AG04450 (cell line): ENCODE measurements around the gene AGFG1. TPM values are rescaled to one million over a fixed set of nuclear protein-coding genes. Genes with fewer than 3 reads are reported as not detected.

Experiments used
- CTCF ChIA-PET: fragments of 300-600, 350-600 bp; formaldehyde crosslinking; extraction: SDS; loops from one replicate; lab custom pipeline; 2022; ENCODE audit warnings: antibody characterized with exemption, inconsistent platforms; lab: Charles Lee
- POLR2A ChIA-PET: fragments of 350-600 bp; formaldehyde crosslinking; extraction: SDS; loops from one replicate; lab custom pipeline; 2021; ENCODE audit warnings: antibody characterized with exemption, inconsistent platforms; lab: Yijun Ruan, JAX
- DNase-seq: peaks from one replicate; pipeline ENCODE4 v3.0.0-alpha.2; 2011; ENCODE audit warnings: low read depth, low spot score
- H3K27ac ChIP-seq: one replicate; pipeline ENCODE4 v1.5.1; 2012; ENCODE audit warnings: low read depth, low read length, control low read depth
- H3K27me3 ChIP-seq: one replicate; pipeline ENCODE4 v1.6.0; 2012; ENCODE audit warnings: low read length; ENCODE audit not compliant: control insufficient read depth, insufficient read depth
- H3K4me3 ChIP-seq: 2 replicates; pipeline ENCODE4 v1.5.1; 2011; ENCODE audit warnings: mild to moderate bottlenecking, low read depth, low read length, control low read depth
- H3K9me3 ChIP-seq: 2 replicates; pipeline ENCODE4 v1.5.1; 2012; ENCODE audit warnings: low read length; ENCODE audit not compliant: control insufficient read depth, insufficient read depth
- CTCF ChIP-seq: IDR thresholded peaks from 2 replicates; pipeline ENCODE4 v1.5.1; 2011; ENCODE audit warnings: low read depth, low read length, control low read depth, inconsistent platforms
- polyA plus RNA-seq: library from polyadenylated mRNA; depleted of rRNA; stranded (reverse); fragments of >200 nt; gene quantifications from 2 replicates; pipeline ENCODE4 v1.2.3, GENCODE V29; 2011

The AGFG1 gene
- polyA plus RNA-seq, 1 experiment: 139 TPM

- no peak for DNase-seq
Measured at GRCh38 chr2:227450311-227450841, 21.6 kb upstream of the AGFG1 start.

GRCh38 chr2:227450926-227451654 lies 20.9 kb upstream of the AGFG1 start:
- no peaks in the 10 kb centered on the region for H3K9me3 ChIP-seq
- no peak overlapping the region for H3K27ac ChIP-seq
- POLR2A ChIA-PET: no interaction called here
- DNase-seq: no peak
- TF ChIP-seq CTCF: no peak
- CTCF ChIA-PET: interaction anchor here (1.3 kb wide), 2 partner anchors 22 to 24 kb away, joined by 3 to 4 read pairs; no protein-coding TSS in a partner anchor
- H3K27me3 ChIP-seq: no peaks in the 10 kb centered on the region
- no peak overlapping the region for H3K4me3 ChIP-seq

More at GRCh38 chr2:227450311-227450841, 21.6 kb upstream of the AGFG1 start:
- Histone ChIP-seq H3K4me3 (no peak overlapping the region), H3K27me3 (no peaks in the 10 kb centered on the region), H3K27ac (no peak overlapping the region), H3K9me3 (no peaks in the 10 kb centered on the region)
- ChIA-PET POLR2A (no interaction called here), CTCF (interaction anchor here (1.3 kb wide), 2 partner anchors 23 to 25 kb away, joined by 3 to 4 read pairs; no protein-coding TSS in a partner anchor)
- TF ChIP-seq CTCF: no peak

- no peak for DNase-seq
- no peaks in the 10 kb centered on the region for H3K27me3 ChIP-seq
- no peak overlapping the region for H3K4me3 ChIP-seq
- ChIA-PET POLR2A (no interaction called here), CTCF (interaction anchor here (1.3 kb wide), 1 partner anchor 24 kb away, joined by 4 read pairs; no protein-coding TSS in a partner anchor)
- no peak for TF ChIP-seq CTCF
- H3K9me3 ChIP-seq: no peaks in the 10 kb centered on the region
- H3K27ac ChIP-seq: no peak overlapping the region
Measured at GRCh38 chr2:227451655-227451992, 20.3 kb upstream of the AGFG1 start.

- no peaks in the 10 kb centered on the region for H3K9me3 ChIP-seq
- no peak overlapping the region for H3K4me3 ChIP-seq
- CTCF ChIA-PET: interaction anchor here (1.0 kb wide), 1 partner anchor 17 kb away, joined by 3 read pairs; no protein-coding TSS in a partner anchor
- POLR2A ChIA-PET: no interaction called here
- H3K27ac ChIP-seq: no peak overlapping the region
- no peaks in the 10 kb centered on the region for H3K27me3 ChIP-seq
- no peak for TF ChIP-seq CTCF
- no peak for DNase-seq
Measured at GRCh38 chr2:227453810-227454209, 18.1 kb upstream of the AGFG1 start.

- Histone ChIP-seq H3K9me3 (no peaks in the 10 kb centered on the region), H3K4me3 (no peak overlapping the region), H3K27me3 (no peaks in the 10 kb centered on the region), H3K27ac (no peak overlapping the region)
- DNase-seq: no peak
- TF ChIP-seq CTCF: no peak
- CTCF ChIA-PET: interaction anchor here (0.6 to 1.0 kb wide), 2 partner anchors 16 to 1204 kb away, joined by 3 read pairs; no protein-coding TSS in a partner anchor
- POLR2A ChIA-PET: no interaction called here
Measured at GRCh38 chr2:227454323-227454860, 17.6 kb upstream of the AGFG1 start.
